ENCODE measurements around the gene LLGL2.

The LLGL2 gene

GRCh38 chr17:75550139-75550465, 24.6 kb downstream of the LLGL2 start:
- no peak for DNase-seq (ENCODE audit: low spot score)

- DNase-seq (ENCODE audit: low spot score), result no peak
These were observed 25.8 kb downstream of the LLGL2 start for GRCh38 chr17:75551266-75551665.

GRCh38 chr17:75552425-75553294, 27.2 kb downstream of the LLGL2 start:
- no peak for DNase-seq (ENCODE audit: low spot score)

- DNase-seq (ENCODE audit: low spot score), result no peak
These were observed 28.0 kb downstream of the LLGL2 start for GRCh38 chr17:75553295-75554110.

GRCh38 chr17:75555679-75556153, 30.2 kb downstream of the LLGL2 start:
- DNase-seq (ENCODE audit: low spot score), result no peak

GRCh38 chr17:75557075-75557851, 31.8 kb downstream of the LLGL2 start:
- no peak for DNase-seq (ENCODE audit: low spot score)

- DNase-seq (ENCODE audit: low spot score), result no peak
These were observed 32.6 kb downstream of the LLGL2 start for GRCh38 chr17:75557852-75558665.

GRCh38 chr17:75558666-75559530, 33.4 kb downstream of the LLGL2 start:
- no peak for DNase-seq (ENCODE audit: low spot score)

GRCh38 chr17:75559958-75560533, 34.5 kb downstream of the LLGL2 start:
- DNase-seq (ENCODE audit: low spot score), result no peak

GRCh38 chr17:75561927-75562603, 36.6 kb downstream of the LLGL2 start:
- no peak for DNase-seq (ENCODE audit: low spot score)

- no peak for DNase-seq (ENCODE audit: low spot score)
These were observed 37.7 kb downstream of the LLGL2 start for GRCh38 chr17:75563063-75563758.

GRCh38 chr17:75564195-75564594, 38.7 kb downstream of the LLGL2 start:
- no peak for DNase-seq (ENCODE audit: low spot score)

- no peak for DNase-seq (ENCODE audit: low spot score)
These were observed 39.6 kb downstream of the LLGL2 start for GRCh38 chr17:75565066-75565465.

GRCh38 chr17:75565618-75566017, 40.1 kb downstream of the LLGL2 start:
- DNase-seq (ENCODE audit: low spot score), result no peak

- DNase-seq (ENCODE audit: low spot score), result no peak
These were observed 40.9 kb downstream of the LLGL2 start for GRCh38 chr17:75566416-75566815.

- DNase-seq (ENCODE audit: low spot score), result no peak
These were observed 41.3 kb downstream of the LLGL2 start for GRCh38 chr17:75566834-75567233.

GRCh38 chr17:75568412-75569255, 43.1 kb downstream of the LLGL2 start:
- no peak for DNase-seq (ENCODE audit: low spot score)

Measured in CD4-positive, alpha-beta T cell treated with Interleukin-2 at 100 ng/mL for 4 hours (primary cell).